Activated CD8-positive, alpha-beta memory T cell treated with anti-CD3 and anti-CD28 coated beads, Interleukin-2, amount 10 ng/mL, durations not matched to agents 7 days and 5 days (primary cell): ENCODE measurements around the gene LDLRAD4. TPM values are rescaled to one million over a fixed set of nuclear protein-coding genes. Genes with fewer than 3 reads are reported as not detected.

Source experiments
- ATAC-seq: fragments of 150-1000 bp; cut with Tn5 transposase; one replicate; pipeline ENCODE4 v1.10.0; 2021; ENCODE audit warnings: moderate library complexity
- CTCF ChIA-PET: fragments of 350-600 bp; sonication (Branson Sonifier 250); formaldehyde crosslinking; loops from one replicate; lab custom pipeline; 2021; ENCODE audit warnings: antibody characterized with exemption; lab: Charles Lee
- DNase-seq: peaks from one replicate; pipeline ENCODE4 v3.0.0-alpha.2; 2020
- H3K27ac Mint-ChIP-seq: one replicate; pipeline ENCODE4 v1.8.0; 2021; ENCODE audit warnings: mild to moderate bottlenecking, mixed read lengths
- H3K27me3 Mint-ChIP-seq: one replicate; pipeline ENCODE4 v1.8.0; 2021; ENCODE audit warnings: mixed read lengths
- H3K36me3 Mint-ChIP-seq: one replicate; pipeline ENCODE4 v1.8.0; 2021; ENCODE audit warnings: mild to moderate bottlenecking, mixed read lengths
- H3K4me1 Mint-ChIP-seq: one replicate; pipeline ENCODE4 v1.8.0; 2021; ENCODE audit warnings: mixed read lengths
- H3K4me3 Mint-ChIP-seq: one replicate; pipeline ENCODE4 v1.8.0; 2021; ENCODE audit warnings: mild to moderate bottlenecking, moderate library complexity, mixed read lengths
- H3K9me3 Mint-ChIP-seq: one replicate; pipeline ENCODE4 v1.8.0; 2022; ENCODE audit warnings: low read depth, mixed read lengths
- total RNA-seq, 2 experiments: library from RNA; stranded (reverse); gene quantifications; one replicate each; pipeline ENCODE4 v1.2.3, GENCODE V29; 2021

Gene LDLRAD4
- total RNA-seq, 2 experiments from 2014 or later: 33.9 to 44.5 TPM

- Mint-ChIP-seq H3K27me3 (peaks cover 6% of the 10 kb centered on the region), H3K4me1 (peaks cover 17% of the 10 kb centered on the region), H3K27ac (no peak overlapping the region), H3K9me3 (no peaks in the 10 kb centered on the region), H3K4me3 (no peak overlapping the region), H3K36me3 (no peaks in the 10 kb centered on the region)
- CTCF ChIA-PET: no interaction called here
- DNase-seq (no peak), ATAC-seq (no peak)
Observed at GRCh38 chr18:13436576-13436975, 218.0 kb downstream of the LDLRAD4 start.

DNA sequence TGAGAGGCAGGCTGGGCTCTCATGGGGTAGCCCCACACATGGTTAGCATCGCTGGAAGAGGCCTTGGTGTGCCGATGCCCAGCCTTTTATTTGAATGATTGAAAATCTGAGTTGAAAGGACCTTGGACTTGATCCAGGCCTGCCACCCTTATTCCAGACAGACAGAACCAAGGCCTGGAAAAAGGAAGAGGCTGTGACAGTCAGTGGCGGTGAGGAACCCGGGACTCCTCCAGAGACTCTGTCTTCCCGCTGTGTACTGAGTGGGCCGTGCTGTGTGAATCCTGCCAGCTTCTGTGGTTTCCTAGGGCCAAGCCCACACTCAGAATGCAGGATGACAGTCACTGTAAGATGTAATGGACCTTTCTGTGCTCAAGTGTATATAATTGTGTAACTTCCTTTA is 218.5 kb downstream of the LDLRAD4 start:
- no peak overlapping the region for H3K27ac Mint-ChIP-seq
- H3K36me3 Mint-ChIP-seq: no peaks in the 10 kb centered on the region
- H3K27me3 Mint-ChIP-seq: peaks cover 6% of the 10 kb centered on the region
- no peaks in the 10 kb centered on the region for H3K9me3 Mint-ChIP-seq
- H3K4me1 Mint-ChIP-seq: peaks cover 17% of the 10 kb centered on the region
- CTCF ChIA-PET: no interaction called here
- no peak overlapping the region for H3K4me3 Mint-ChIP-seq
- ATAC-seq (peak; percentile 16), DNase-seq (no peak)

GRCh38 chr18:13437796-13438506 is 219.4 kb downstream of the LDLRAD4 start:
- H3K27ac Mint-ChIP-seq: peak overlapping the region; percentile 62
- peak; percentile 47 for ATAC-seq
- DNase-seq: no peak
- H3K9me3 Mint-ChIP-seq: no peaks in the 10 kb centered on the region
- CTCF ChIA-PET: interaction anchor here (2.1 kb wide), 1 partner anchor 222 kb away, joined by 6 read pairs; no protein-coding TSS in a partner anchor
- no peaks in the 10 kb centered on the region for H3K36me3 Mint-ChIP-seq
- peaks cover 17% of the 10 kb centered on the region for H3K4me1 Mint-ChIP-seq
- no peak overlapping the region for H3K4me3 Mint-ChIP-seq
- H3K27me3 Mint-ChIP-seq: peaks cover 6% of the 10 kb centered on the region

DNA sequence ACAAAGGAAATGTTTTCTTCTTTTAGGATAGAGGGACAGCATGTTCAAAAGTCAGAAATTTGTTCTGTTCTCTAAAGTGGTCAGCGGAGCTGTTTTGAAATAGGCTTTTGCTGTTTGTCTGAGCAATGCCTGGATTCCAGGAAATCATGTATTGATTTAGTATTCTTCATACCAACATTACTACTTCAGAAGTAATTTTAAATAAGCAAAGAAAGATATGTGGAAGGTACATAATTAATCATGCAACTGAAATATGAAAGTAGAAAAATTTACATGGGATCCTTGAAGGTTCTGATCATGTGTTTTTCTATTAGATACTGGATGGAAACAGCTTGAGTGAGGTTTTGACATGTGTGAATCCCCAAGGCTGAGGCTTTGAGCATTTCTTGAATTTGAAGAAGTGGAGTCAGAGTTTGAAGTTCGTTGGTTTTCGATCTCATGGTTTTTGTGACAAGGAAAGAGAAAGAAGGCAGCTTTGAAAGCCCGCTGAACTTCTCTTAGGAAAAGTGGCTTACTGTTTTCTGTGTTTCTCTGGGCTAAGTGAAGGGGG is 220.0 kb downstream of the LDLRAD4 start:
- H3K4me3 Mint-ChIP-seq: no peak overlapping the region
- no peaks in the 10 kb centered on the region for H3K36me3 Mint-ChIP-seq
- H3K27ac Mint-ChIP-seq: peak overlapping the region; percentile 58
- no peak for ATAC-seq
- no peak for DNase-seq
- peaks cover 17% of the 10 kb centered on the region for H3K4me1 Mint-ChIP-seq
- H3K27me3 Mint-ChIP-seq: peaks cover 3% of the 10 kb centered on the region
- CTCF ChIA-PET: interaction anchor here (2.1 kb wide), 1 partner anchor 222 kb away, joined by 6 read pairs; no protein-coding TSS in a partner anchor
- no peaks in the 10 kb centered on the region for H3K9me3 Mint-ChIP-seq

DNA sequence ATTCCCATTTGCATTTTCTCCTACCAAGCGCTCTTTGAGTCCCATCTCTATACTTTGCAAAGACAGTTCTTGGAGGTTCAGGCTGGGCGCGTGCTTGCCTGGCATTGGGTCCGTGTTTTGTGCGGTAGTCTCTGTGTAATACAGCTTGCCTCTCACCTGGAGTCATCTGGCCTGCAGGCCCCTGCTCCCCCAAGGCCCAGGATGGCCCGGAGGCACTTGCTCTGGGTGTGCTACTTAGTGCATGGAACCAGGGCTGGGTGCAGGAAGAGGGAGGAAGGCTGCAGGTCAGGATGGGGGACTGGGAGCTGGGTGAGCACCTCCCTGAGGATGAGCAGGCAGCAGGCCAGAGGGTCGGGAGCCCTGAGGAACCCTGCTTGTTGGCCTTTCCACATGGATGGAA is 220.9 kb downstream of the LDLRAD4 start:
- ATAC-seq: no peak
- DNase-seq: no peak
- CTCF ChIA-PET: interaction anchor here (2.1 kb wide), 1 partner anchor 223 kb away, joined by 6 read pairs; no protein-coding TSS in a partner anchor
- Mint-ChIP-seq H3K9me3 (no peaks in the 10 kb centered on the region), H3K4me1 (peaks cover 17% of the 10 kb centered on the region), H3K36me3 (no peaks in the 10 kb centered on the region), H3K27me3 (no peaks in the 10 kb centered on the region), H3K4me3 (no peak overlapping the region), H3K27ac (no peak overlapping the region)

DNA sequence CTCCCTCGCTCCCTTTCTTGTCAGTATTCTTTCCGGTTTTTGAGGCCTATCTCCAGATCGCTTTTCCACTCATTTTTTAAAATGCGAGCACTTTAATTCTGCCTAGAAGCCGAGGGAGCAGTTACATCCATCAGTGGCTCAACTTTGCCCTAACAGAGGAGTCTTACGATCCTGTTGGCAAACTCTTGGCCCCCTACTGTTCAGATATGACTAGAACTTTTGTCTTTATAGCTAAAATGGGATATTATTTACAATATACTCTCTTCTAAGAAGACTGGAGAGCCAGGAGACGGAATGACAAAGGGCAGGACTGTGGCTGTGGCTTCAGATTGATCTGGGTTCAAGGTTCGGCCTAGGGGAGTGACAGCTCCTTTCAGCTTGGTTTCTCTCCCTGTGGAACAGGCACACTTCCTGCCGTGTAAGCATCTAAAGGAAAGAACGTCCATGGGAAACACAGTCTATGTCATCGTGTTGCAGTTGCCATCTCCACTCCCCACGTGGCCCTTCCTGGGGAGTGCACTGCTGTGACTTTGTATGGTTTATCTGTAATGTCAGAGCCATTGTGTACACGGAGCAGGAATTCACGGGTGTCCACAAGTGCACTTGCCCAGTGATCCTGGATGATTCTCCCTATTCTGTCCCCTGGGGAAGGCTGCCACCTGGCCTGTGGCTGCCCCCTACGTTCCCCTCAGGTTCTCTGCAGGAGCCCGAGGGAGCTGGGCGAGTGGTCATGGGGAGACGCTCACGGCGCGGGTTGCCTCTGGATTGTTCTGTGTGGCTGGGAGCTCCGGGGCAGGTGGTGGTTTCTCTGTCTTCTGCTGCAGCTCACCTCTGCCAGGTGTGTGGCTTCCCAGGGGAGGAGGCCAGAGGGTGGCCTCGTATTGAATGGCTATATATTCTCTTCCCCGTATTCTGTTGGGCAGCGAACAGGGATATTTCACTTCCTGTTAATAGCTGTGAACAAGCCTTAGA is 222.0 kb downstream of the LDLRAD4 start:
- no peak overlapping the region for H3K4me3 Mint-ChIP-seq
- ATAC-seq (no peak), DNase-seq (no peak)
- no peaks in the 10 kb centered on the region for H3K9me3 Mint-ChIP-seq
- peaks cover 17% of the 10 kb centered on the region for H3K4me1 Mint-ChIP-seq
- H3K36me3 Mint-ChIP-seq: no peaks in the 10 kb centered on the region
- no peak overlapping the region for H3K27ac Mint-ChIP-seq
- CTCF ChIA-PET: interaction anchor here (2.1 kb wide), 1 partner anchor 224 kb away, joined by 6 read pairs; no protein-coding TSS in a partner anchor
- H3K27me3 Mint-ChIP-seq: no peaks in the 10 kb centered on the region

DNA sequence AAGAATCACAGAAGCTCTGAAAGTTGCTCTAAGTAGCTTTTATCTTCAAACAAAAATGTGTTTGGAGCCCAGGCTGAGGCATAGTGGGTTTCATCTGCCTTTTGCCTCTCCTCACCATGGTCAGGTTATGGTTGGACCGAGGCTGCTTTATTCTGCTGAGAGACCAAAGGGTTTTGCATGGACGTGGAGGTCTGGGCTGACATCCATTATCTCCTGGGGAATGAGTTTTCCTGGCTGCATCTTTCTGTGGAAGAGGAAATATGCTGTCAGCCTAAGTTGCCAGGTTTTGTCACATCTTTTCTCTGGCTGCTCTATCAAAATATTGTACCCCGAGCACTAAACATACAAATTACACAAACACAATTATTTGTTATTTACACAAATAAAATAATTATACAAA is 223.2 kb downstream of the LDLRAD4 start:
- Mint-ChIP-seq H3K4me1 (peaks cover 18% of the 10 kb centered on the region), H3K36me3 (no peaks in the 10 kb centered on the region), H3K4me3 (no peak overlapping the region), H3K27ac (no peak overlapping the region), H3K27me3 (no peaks in the 10 kb centered on the region), H3K9me3 (no peaks in the 10 kb centered on the region)
- no peak for DNase-seq
- no peak for ATAC-seq
- CTCF ChIA-PET: no interaction called here

DNA sequence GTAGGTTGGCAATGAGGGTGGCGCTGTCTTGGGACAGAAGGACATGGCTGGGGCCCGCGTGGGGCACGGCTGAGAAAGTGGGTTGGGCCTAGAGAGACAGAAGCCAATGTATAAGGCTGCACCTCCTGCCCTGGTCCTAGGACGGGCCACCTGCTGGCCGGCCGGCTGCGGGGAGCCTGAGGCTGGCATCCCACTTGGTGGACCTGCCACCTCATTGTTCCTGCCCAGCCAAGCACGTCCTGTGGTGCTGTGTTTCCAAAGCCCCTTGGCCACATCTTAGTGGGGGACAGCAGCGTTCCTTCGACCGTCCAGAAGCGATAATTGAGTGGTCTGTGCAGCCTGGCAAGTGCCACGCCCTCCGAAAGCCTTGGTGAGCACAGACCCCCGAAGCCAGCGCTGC is 223.9 kb downstream of the LDLRAD4 start:
- ATAC-seq: no peak

GRCh38 chr18:13443552-13443951 is 225.0 kb downstream of the LDLRAD4 start:
- ATAC-seq (no peak), DNase-seq (no peak)
- CTCF ChIA-PET: no interaction called here
- no peaks in the 10 kb centered on the region for H3K9me3 Mint-ChIP-seq
- no peaks in the 10 kb centered on the region for H3K36me3 Mint-ChIP-seq
- H3K27ac Mint-ChIP-seq: no peak overlapping the region
- no peaks in the 10 kb centered on the region for H3K27me3 Mint-ChIP-seq
- H3K4me3 Mint-ChIP-seq: no peak overlapping the region
- H3K4me1 Mint-ChIP-seq: peaks cover 9% of the 10 kb centered on the region

More for the DNA sequence above, 223.9 kb downstream of the LDLRAD4 start:
- Mint-ChIP-seq H3K36me3 (no peaks in the 10 kb centered on the region), H3K4me1 (peaks cover 18% of the 10 kb centered on the region), H3K9me3 (no peaks in the 10 kb centered on the region), H3K4me3 (no peak overlapping the region), H3K27ac (no peak overlapping the region), H3K27me3 (no peaks in the 10 kb centered on the region)
- DNase-seq: no peak
- CTCF ChIA-PET: no interaction called here

DNA sequence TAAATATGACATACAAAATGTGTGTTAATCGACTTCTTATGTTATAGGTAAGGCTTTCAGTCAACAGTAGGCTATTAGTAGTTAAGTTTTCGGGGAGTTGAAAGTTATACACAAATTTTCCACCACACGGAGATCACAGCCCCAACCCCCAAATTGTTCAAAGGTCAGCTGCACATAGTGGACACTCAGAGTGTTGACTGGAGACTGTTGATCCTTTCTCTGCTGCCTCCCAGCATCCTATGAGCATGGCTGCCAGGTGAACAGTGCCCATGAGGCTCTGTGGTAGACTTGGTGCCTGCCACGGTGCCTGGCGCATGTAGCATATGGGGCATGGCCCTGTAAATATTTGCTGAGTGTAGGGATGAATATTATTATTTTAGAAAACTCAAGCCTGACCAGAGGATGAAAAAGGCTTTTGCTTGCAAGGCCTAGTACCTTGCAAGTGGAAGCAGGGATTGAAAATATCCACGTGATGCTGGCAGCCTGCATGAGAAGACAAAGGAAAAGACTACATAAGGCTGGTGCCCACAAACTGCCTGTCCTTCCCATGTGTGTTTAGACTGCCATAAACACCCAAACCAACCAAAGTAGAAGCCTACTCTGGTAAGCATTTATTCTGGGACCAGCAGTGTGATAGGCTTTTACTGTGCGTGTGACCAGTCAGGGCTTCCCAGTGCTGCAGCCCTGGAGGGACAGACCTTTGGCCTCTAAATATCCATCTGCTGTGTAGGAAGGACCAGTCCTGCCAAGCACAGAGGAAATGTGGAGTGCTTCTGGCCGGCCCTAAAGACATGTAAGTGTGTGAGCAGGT is 226.1 kb downstream of the LDLRAD4 start:
- peaks cover 1% of the 10 kb centered on the region for H3K4me1 Mint-ChIP-seq
- no peak for ATAC-seq
- no peaks in the 10 kb centered on the region for H3K27me3 Mint-ChIP-seq
- no peak overlapping the region for H3K27ac Mint-ChIP-seq
- DNase-seq: no peak
- CTCF ChIA-PET: no interaction called here
- no peaks in the 10 kb centered on the region for H3K36me3 Mint-ChIP-seq
- H3K9me3 Mint-ChIP-seq: no peaks in the 10 kb centered on the region
- H3K4me3 Mint-ChIP-seq: no peak overlapping the region

DNA sequence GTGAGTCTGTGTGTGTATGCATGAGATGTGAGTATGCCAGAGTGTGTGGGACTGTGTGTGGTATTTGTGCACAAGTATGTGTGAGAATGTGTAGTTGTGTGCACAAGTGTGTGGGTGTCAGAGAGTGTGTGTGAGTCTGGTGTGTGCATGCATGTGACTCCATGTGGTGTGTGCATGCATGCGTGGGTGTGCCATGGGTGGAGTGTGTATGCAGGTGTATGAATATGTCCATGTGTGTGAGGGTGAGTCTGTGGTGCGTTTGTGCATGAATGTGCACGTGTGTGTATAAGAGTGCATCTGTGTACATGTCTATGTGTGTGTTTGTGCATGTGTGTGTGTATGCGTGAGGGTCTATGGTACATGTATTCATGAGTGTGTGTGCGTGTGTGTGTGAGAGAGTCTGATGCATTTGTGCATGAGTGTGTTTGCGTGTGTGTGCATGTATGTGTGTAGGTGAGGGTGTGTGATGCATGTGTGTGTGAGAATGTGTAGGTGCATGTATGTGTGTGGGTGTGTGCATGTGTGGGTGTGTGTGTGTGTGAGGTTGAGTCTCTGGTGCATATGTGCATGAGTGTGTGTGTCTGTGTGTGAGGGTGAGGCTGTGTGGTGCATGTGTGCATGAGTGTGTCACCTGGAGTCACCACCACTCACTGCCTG is 226.8 kb downstream of the LDLRAD4 start:
- CTCF ChIA-PET: no interaction called here
- Mint-ChIP-seq H3K36me3 (no peaks in the 10 kb centered on the region), H3K9me3 (no peaks in the 10 kb centered on the region), H3K4me3 (no peak overlapping the region), H3K4me1 (peaks cover 1% of the 10 kb centered on the region), H3K27ac (no peak overlapping the region), H3K27me3 (no peaks in the 10 kb centered on the region)
- DNase-seq (no peak), ATAC-seq (no peak)

DNA sequence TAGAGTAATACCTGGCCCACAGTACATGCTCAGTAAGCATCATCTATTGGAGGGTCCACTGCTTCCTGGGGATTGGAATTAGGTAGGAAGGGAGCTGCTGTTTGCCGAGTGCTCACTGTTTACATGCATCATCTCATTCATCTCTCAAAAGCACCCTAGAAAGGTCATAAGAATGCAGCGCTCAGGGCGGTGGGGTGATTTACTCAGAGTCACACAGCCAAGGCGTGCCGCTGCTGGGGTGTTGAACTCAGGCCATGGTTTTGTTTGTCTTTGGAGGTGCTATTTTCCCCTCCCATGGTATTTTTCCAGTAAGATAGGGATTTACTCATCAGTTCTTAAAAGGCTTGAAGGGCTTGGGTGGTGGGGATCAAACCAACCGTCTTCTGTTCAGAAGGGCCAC is 227.5 kb downstream of the LDLRAD4 start:
- no peak overlapping the region for H3K27ac Mint-ChIP-seq
- CTCF ChIA-PET: no interaction called here
- H3K36me3 Mint-ChIP-seq: no peaks in the 10 kb centered on the region
- no peak overlapping the region for H3K4me3 Mint-ChIP-seq
- ATAC-seq (no peak), DNase-seq (no peak)
- no peaks in the 10 kb centered on the region for H3K27me3 Mint-ChIP-seq
- H3K9me3 Mint-ChIP-seq: no peaks in the 10 kb centered on the region
- peaks cover 1% of the 10 kb centered on the region for H3K4me1 Mint-ChIP-seq
